Esophagus muscularis mucosa (tissue), 3 donors: ENCODE results near the gene FXYD6.
"Not testable (repeated sequence)": the region's sequence is repeated elsewhere in the genome, so short reads cannot be mapped to it uniquely, and the experiment has no call there.

Experiments
- CTCF ChIP-seq, 3 experiments: fragments of 200-600 bp in 2 of 3; fragments of 450-650 bp in 1 of 3; sonication (generic) in 2 of 3; IDR thresholded peaks; one replicate each; pipeline ENCODE4 v1.5.1; 2017 to 2019; ENCODE audit warnings: antibody characterized with exemption in 3 of 3, mild to moderate bottlenecking in 2 of 3, moderate library complexity in 1 of 3
- EP300 ChIP-seq: sonication (generic); formaldehyde crosslinking; IDR thresholded peaks from one replicate; pipeline ENCODE4 v1.6.1; 2017; ENCODE audit warnings: antibody characterized with exemption

GRCh38 chr11:117810056-117810451, 66.4 kb downstream of the FXYD6 start:
- TF ChIP-seq EP300; CTCF (IDR thresholded peaks at IDR 0.05): not testable (repeated sequence)
